Measurements from ENCODE around the gene CFAP298. TPM values are rescaled to one million over a fixed set of nuclear protein-coding genes. Genes with fewer than 3 reads are reported as not detected.

Gene CFAP298
- total RNA-seq = 21.1 and 25.4 TPM in 2 replicates

GRCh38 chr21:32612075-32612998, at the start of gene CFAP298:
Gene CFAP298 (minus strand): TSS chr21:32612377. CDS start chr21:32612243, 134 bp downstream.

DNA sequence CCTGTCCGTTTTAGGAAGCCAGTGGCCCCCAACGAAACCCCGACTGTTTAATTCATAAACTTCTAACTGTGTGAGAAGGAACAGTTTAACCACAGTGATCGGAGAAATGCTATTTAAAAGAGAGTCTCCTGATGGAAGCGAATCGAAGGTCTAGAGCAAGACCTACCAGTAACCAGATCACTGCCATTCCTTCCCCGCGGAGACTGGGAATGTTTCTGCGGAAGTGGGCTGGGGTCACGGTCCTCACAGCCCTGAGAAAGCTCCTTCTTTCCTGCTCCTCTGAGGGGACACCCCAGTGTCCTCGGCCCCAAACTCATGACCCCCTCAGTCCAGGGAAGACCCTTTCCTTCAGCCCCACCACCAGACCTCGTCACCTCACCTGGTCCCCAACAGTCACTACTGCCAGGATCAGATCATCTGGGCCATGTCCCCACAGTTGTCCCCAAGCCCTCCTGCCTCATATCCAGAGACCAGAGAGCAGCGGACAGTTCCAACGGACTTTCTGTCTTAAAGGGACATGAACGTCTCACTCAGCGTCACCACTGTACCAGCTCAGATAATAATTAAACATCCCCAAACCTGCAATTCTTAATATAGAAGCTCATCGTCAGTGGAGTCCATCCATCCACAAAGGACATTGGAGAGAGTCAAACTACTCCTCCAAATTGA, 27.0 kb downstream of the CFAP298 start, which contains the start of gene TCP10L:
Gene TCP10L, minus strand, starts transcription at position 482 of the 669 bp plus-strand sequence. CDS start 1,219 bp downstream, outside the sequence.

Other genes starting within 250 kb of the CFAP298 start
- gene URB1, start 219.4 kb downstream of the CFAP298 start, total RNA-seq = 12.5 and 43.5 TPM in 2 replicates
- 4.2 and 5.8 TPM in 2 replicates for gene EVA1C, start 199.7 kb downstream of the CFAP298 start, total RNA-seq
- 0.46 and 0.59 TPM in 2 replicates for gene TCP10L, start 26.9 kb downstream of the CFAP298 start, total RNA-seq
- 9.8 and 10.6 TPM in 2 replicates for gene SYNJ1, start 115.6 kb upstream of the CFAP298 start, total RNA-seq
- gene PAXBP1, start 159.4 kb upstream of the CFAP298 start, total RNA-seq = 25.2 and 32.5 TPM in 2 replicates